WTC11 (cell line): Measurements from ENCODE around the gene MAST1.

Experiments used
- E2F5 ChIP-seq: sonication (generic); formaldehyde crosslinking; IDR thresholded peaks from 2 replicates; pipeline ENCODE4 v1.8.1; 2022; ENCODE audit warnings: mild to moderate bottlenecking, moderate library complexity, missing genetic modification reagents
- HMGXB4 ChIP-seq: sonication (generic); formaldehyde crosslinking; IDR thresholded peaks from 2 replicates; pipeline ENCODE4 v1.8.1; 2023; ENCODE audit warnings: mild to moderate bottlenecking, moderate library complexity, missing genetic modification reagents
- IRF1 ChIP-seq: sonication (generic); formaldehyde crosslinking; IDR thresholded peaks from 2 replicates; pipeline ENCODE4 v1.8.0; 2023; ENCODE audit warnings: missing genetic modification reagents
- NFYB ChIP-seq: sonication (generic); formaldehyde crosslinking; conservative IDR thresholded peaks from 2 replicates; pipeline ENCODE4 v1.8.0; 2022; ENCODE audit warnings: low read depth, missing genetic modification reagents
- NR2C2 ChIP-seq: sonication (generic); formaldehyde crosslinking; IDR thresholded peaks from 2 replicates; pipeline ENCODE4 v1.8.0; 2022; ENCODE audit warnings: mild to moderate bottlenecking, missing genetic modification reagents
- USF1 ChIP-seq: sonication (generic); formaldehyde crosslinking; IDR thresholded peaks from 2 replicates; pipeline ENCODE4 v1.8.0; 2022; ENCODE audit warnings: mild to moderate bottlenecking, missing genetic modification reagents
- ZNF317 ChIP-seq: sonication (generic); formaldehyde crosslinking; IDR thresholded peaks from 2 replicates; pipeline ENCODE4 v1.8.1; 2023; ENCODE audit warnings: low read depth, mild to moderate bottlenecking, moderate library complexity, missing genetic modification reagents, borderline replicate concordance
- TF ChIP-seq, protein P1 (sequence below): fragments of 200-600 bp; IDR thresholded peaks from 2 replicates; pipeline ENCODE4 v1.8.0; 2022; ENCODE audit warnings: antibody characterized with exemption
- TF ChIP-seq, protein P2 (sequence below): fragments of 250-450 bp; sonication (Bioruptor Pico); IDR thresholded peaks from 2 replicates; pipeline ENCODE4 v2.1.2; 2022; ENCODE audit warnings: mild to moderate bottlenecking, moderate library complexity

GRCh38 chr19:12922959-12923358 is 84.6 kb downstream of the MAST1 start:
- TF ChIP-seq, protein P1, sequence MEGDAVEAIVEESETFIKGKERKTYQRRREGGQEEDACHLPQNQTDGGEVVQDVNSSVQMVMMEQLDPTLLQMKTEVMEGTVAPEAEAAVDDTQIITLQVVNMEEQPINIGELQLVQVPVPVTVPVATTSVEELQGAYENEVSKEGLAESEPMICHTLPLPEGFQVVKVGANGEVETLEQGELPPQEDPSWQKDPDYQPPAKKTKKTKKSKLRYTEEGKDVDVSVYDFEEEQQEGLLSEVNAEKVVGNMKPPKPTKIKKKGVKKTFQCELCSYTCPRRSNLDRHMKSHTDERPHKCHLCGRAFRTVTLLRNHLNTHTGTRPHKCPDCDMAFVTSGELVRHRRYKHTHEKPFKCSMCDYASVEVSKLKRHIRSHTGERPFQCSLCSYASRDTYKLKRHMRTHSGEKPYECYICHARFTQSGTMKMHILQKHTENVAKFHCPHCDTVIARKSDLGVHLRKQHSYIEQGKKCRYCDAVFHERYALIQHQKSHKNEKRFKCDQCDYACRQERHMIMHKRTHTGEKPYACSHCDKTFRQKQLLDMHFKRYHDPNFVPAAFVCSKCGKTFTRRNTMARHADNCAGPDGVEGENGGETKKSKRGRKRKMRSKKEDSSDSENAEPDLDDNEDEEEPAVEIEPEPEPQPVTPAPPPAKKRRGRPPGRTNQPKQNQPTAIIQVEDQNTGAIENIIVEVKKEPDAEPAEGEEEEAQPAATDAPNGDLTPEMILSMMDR, result no peak
- TF ChIP-seq IRF1 (CRISPR knock-in tag), result no peak
- no peak for TF ChIP-seq USF1 (CRISPR knock-in tag)
- TF ChIP-seq ZNF317 (CRISPR knock-in tag), result no peak
- no peak for TF ChIP-seq NR2C2
- no peak for TF ChIP-seq NFYB (CRISPR knock-in tag)
- no peak for TF ChIP-seq E2F5 (CRISPR knock-in tag)
- TF ChIP-seq HMGXB4 (CRISPR knock-in tag), result no peak
- TF ChIP-seq, protein P2, sequence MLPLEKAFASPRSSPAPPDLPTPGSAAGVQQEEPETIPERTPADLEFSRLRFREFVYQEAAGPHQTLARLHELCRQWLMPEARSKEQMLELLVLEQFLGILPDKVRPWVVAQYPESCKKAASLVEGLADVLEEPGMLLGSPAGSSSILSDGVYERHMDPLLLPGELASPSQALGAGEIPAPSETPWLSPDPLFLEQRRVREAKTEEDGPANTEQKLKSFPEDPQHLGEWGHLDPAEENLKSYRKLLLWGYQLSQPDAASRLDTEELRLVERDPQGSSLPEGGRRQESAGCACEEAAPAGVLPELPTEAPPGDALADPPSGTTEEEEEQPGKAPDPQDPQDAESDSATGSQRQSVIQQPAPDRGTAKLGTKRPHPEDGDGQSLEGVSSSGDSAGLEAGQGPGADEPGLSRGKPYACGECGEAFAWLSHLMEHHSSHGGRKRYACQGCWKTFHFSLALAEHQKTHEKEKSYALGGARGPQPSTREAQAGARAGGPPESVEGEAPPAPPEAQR (CRISPR knock-in tag), result no peak
